Duodenal mucosa (tissue), 2 donors: Measurements from ENCODE around the gene METTL5.

Experiments used
- H3K27ac ChIP-seq: one replicate; pipeline ENCODE4 v1.7.0; 2013; ENCODE audit warnings: low read depth, low read length
- H3K27me3 ChIP-seq, 2 donors: one replicate each; pipeline ENCODE4 v1.7.0; 2013; ENCODE audit warnings: low read length in 2 of 2, control low read depth in 1 of 2; ENCODE audit not compliant: insufficient read depth in 2 of 2, control insufficient read depth in 1 of 2
- H3K36me3 ChIP-seq, 2 donors: one replicate each; pipeline ENCODE4 v1.7.0; 2013; ENCODE audit warnings: low read length in 2 of 2, control low read depth in 1 of 2; ENCODE audit not compliant: insufficient read depth in 2 of 2, control insufficient read depth in 1 of 2
- H3K4me1 ChIP-seq, 2 donors: one replicate each; pipeline ENCODE4 v1.7.0; 2013; ENCODE audit warnings: low read length in 2 of 2, control low read depth in 1 of 2; ENCODE audit not compliant: insufficient read depth in 2 of 2, control insufficient read depth in 1 of 2
- H3K4me3 ChIP-seq, 2 donors: one replicate each; pipeline ENCODE4 v1.7.0; 2013; ENCODE audit warnings: low read length in 2 of 2, low read depth in 1 of 2
- H3K9ac ChIP-seq, 2 donors: one replicate each; pipeline ENCODE4 v1.7.0; 2013; ENCODE audit warnings: low read length in 2 of 2, low read depth in 1 of 2
- H3K9me3 ChIP-seq, 2 donors: one replicate each; pipeline ENCODE4 v1.7.0; 2013; ENCODE audit warnings: low read length in 2 of 2, control low read depth in 1 of 2; ENCODE audit not compliant: control insufficient read depth in 1 of 2

The METTL5 gene

GRCh38 chr2:169790581-169790980, 34.1 kb downstream of the METTL5 start:
- no peak overlapping the region for H3K27ac ChIP-seq
- H3K9ac ChIP-seq, result no peak overlapping the region
- no peaks in the 10 kb centered on the region for H3K27me3 ChIP-seq
- H3K4me3 ChIP-seq, result no peak overlapping the region
- H3K4me1 ChIP-seq, result peaks cover 0 to 5% of the 10 kb centered on the region in 2 donors
- no peaks in the 10 kb centered on the region for H3K36me3 ChIP-seq
- H3K9me3 ChIP-seq, result no peaks in the 10 kb centered on the region

GRCh38 chr2:169782513-169782912, 42.2 kb downstream of the METTL5 start:
- no peaks in the 10 kb centered on the region for H3K27me3 ChIP-seq
- no peaks in the 10 kb centered on the region for H3K4me1 ChIP-seq
- no peaks in the 10 kb centered on the region for H3K36me3 ChIP-seq
- no peak overlapping the region for H3K9ac ChIP-seq
- no peaks in the 10 kb centered on the region for H3K9me3 ChIP-seq
- H3K27ac ChIP-seq, result no peak overlapping the region
- H3K4me3 ChIP-seq, result no peak overlapping the region

GRCh38 chr2:169781249-169782013, 43.3 kb downstream of the METTL5 start:
- H3K4me1 ChIP-seq, result no peaks in the 10 kb centered on the region
- H3K27me3 ChIP-seq, result no peaks in the 10 kb centered on the region
- no peak overlapping the region for H3K27ac ChIP-seq
- no peaks in the 10 kb centered on the region for H3K9me3 ChIP-seq
- no peak overlapping the region for H3K9ac ChIP-seq
- H3K36me3 ChIP-seq, result no peaks in the 10 kb centered on the region
- H3K4me3 ChIP-seq, result no peak overlapping the region

GRCh38 chr2:169778446-169778845, 46.3 kb downstream of the METTL5 start:
- no peaks in the 10 kb centered on the region for H3K4me1 ChIP-seq
- H3K9me3 ChIP-seq, result no peaks in the 10 kb centered on the region
- H3K27me3 ChIP-seq, result no peaks in the 10 kb centered on the region
- no peak overlapping the region for H3K9ac ChIP-seq
- H3K36me3 ChIP-seq, result no peaks in the 10 kb centered on the region
- H3K4me3 ChIP-seq, result no peak overlapping the region
- no peak overlapping the region for H3K27ac ChIP-seq

- no peaks in the 10 kb centered on the region for H3K27me3 ChIP-seq
- H3K9me3 ChIP-seq, result no peaks in the 10 kb centered on the region
- H3K4me3 ChIP-seq, result no peak overlapping the region
- H3K4me1 ChIP-seq, result no peaks in the 10 kb centered on the region
- H3K27ac ChIP-seq, result no peak overlapping the region
- H3K9ac ChIP-seq, result no peak overlapping the region
- no peaks in the 10 kb centered on the region for H3K36me3 ChIP-seq
Measured at GRCh38 chr2:169776252-169776761, 48.4 kb downstream of the METTL5 start.

- Histone ChIP-seq H3K4me3 (no peak overlapping the region), H3K9ac (no peak overlapping the region), H3K27ac (no peak overlapping the region), H3K9me3 (no peaks in the 10 kb centered on the region), H3K4me1 (no peaks in the 10 kb centered on the region), H3K36me3 (no peaks in the 10 kb centered on the region), H3K27me3 (no peaks in the 10 kb centered on the region)
Measured at GRCh38 chr2:169775765-169776164, 48.9 kb downstream of the METTL5 start.

- Histone ChIP-seq H3K27ac (no peak overlapping the region), H3K27me3 (no peaks in the 10 kb centered on the region), H3K9me3 (no peaks in the 10 kb centered on the region), H3K9ac (no peak overlapping the region), H3K36me3 (no peaks in the 10 kb centered on the region), H3K4me3 (no peak overlapping the region), H3K4me1 (no peaks in the 10 kb centered on the region)
Measured at GRCh38 chr2:169775354-169775753, 49.4 kb downstream of the METTL5 start.

DNA sequence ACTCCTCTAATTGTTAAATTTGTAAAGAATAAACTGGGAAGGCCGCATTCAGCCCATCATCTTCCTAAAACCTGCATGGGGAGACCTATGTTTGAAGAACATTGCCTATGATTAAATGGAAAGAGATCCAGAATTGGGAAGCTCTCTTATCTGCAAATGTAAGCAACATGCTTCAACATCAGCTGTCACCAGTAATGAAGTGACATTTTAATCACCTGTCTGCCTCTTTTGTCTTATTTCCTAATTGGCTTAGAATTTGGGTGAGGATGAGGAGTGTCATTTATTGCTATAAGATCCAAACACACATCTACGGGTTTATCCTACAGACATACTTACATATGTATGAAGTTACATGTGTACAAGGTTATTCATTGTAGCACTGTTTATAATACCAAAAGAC, 52.1 kb downstream of the METTL5 start:
- Histone ChIP-seq H3K9ac (no peak overlapping the region), H3K9me3 (no peaks in the 10 kb centered on the region), H3K27ac (no peak overlapping the region), H3K4me1 (peaks cover 0 to 6% of the 10 kb centered on the region in 2 donors), H3K4me3 (no peak overlapping the region), H3K36me3 (no peaks in the 10 kb centered on the region), H3K27me3 (peaks cover 4 to 7% of the 10 kb centered on the region in 2 donors)

DNA sequence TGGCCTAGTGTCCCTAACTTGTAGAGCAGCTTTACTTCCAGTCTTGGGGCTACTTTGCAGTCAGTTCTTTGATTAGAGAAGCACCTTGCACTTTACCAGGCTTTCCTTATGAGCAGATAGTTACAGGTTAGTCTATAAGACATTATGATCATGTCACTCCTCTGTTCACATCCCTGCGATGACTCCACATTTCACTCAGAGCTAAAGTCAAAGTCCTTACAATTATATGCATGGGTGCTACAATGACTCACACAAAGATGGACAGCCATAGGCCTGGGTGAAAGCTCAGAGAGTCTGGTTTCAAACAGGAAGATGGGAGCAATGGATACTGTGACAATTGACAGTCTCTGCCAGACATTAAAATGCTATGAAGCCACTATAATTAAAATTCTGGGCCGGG, 53.1 kb downstream of the METTL5 start:
- H3K36me3 ChIP-seq, result no peaks in the 10 kb centered on the region
- peaks cover 4 to 8% of the 10 kb centered on the region in 2 donors for H3K27me3 ChIP-seq
- H3K9me3 ChIP-seq, result no peaks in the 10 kb centered on the region
- H3K4me1 ChIP-seq, result peaks cover 0 to 12% of the 10 kb centered on the region in 2 donors
- no peak overlapping the region for H3K27ac ChIP-seq
- H3K4me3 ChIP-seq, result no peak overlapping the region
- no peak overlapping the region for H3K9ac ChIP-seq

GRCh38 chr2:169771021-169771420, 53.7 kb downstream of the METTL5 start:
- Histone ChIP-seq H3K9me3 (no peaks in the 10 kb centered on the region), H3K4me3 (no peak overlapping the region), H3K36me3 (no peaks in the 10 kb centered on the region), H3K27me3 (peaks cover 4 to 8% of the 10 kb centered on the region in 2 donors), H3K9ac (no peak overlapping the region), H3K4me1 (peaks cover 0 to 12% of the 10 kb centered on the region in 2 donors), H3K27ac (no peak overlapping the region)
